NT2/D1 (cell line): ENCODE data around the gene C6orf15.

ENCODE experiments used
- DNase-seq: peaks from one replicate; pipeline ENCODE4 v3.0.0-alpha.2; 2011; ENCODE audit warnings: low read depth, low spot score
- H3K27me3 ChIP-seq: 2 replicates; pipeline ENCODE4 v1.6.0; 2011; ENCODE audit warnings: mild to moderate bottlenecking; ENCODE audit not compliant: insufficient read length, insufficient read depth
- H3K36me3 ChIP-seq: 2 replicates; pipeline ENCODE4 v1.6.1; 2011; ENCODE audit warnings: mild to moderate bottlenecking, low read length, mixed read lengths; ENCODE audit not compliant: insufficient read depth, insufficient read length
- H3K4me1 ChIP-seq: 2 replicates; pipeline ENCODE4 v1.5.1; 2011; ENCODE audit not compliant: insufficient read depth, insufficient read length
- H3K4me3 ChIP-seq: 2 replicates; pipeline ENCODE4 v1.5.1; 2011; ENCODE audit warnings: low read depth; ENCODE audit not compliant: insufficient read length
- H3K9ac ChIP-seq: 2 replicates; pipeline ENCODE4 v1.6.0; 2011; ENCODE audit warnings: low read depth; ENCODE audit not compliant: insufficient read length
- H3K9me3 ChIP-seq: 2 replicates; pipeline ENCODE4 v1.5.1; 2011; ENCODE audit warnings: mild to moderate bottlenecking, low read length; ENCODE audit not compliant: insufficient read depth
- SUZ12 ChIP-seq: IDR thresholded peaks from 2 replicates; pipeline ENCODE4 v1.6.1; 2011; ENCODE audit not compliant: insufficient read length, insufficient read depth; ENCODE audit errors: extremely low read depth
- YY1 ChIP-seq: IDR thresholded peaks from 2 replicates; pipeline ENCODE4 v1.6.1; 2011; ENCODE audit not compliant: insufficient read length, insufficient read depth
- ZNF274 ChIP-seq: IDR thresholded peaks from 2 replicates; pipeline ENCODE4 v1.6.1; 2011; ENCODE audit warnings: mild to moderate bottlenecking, low read depth, low read length

Gene C6orf15

DNA sequence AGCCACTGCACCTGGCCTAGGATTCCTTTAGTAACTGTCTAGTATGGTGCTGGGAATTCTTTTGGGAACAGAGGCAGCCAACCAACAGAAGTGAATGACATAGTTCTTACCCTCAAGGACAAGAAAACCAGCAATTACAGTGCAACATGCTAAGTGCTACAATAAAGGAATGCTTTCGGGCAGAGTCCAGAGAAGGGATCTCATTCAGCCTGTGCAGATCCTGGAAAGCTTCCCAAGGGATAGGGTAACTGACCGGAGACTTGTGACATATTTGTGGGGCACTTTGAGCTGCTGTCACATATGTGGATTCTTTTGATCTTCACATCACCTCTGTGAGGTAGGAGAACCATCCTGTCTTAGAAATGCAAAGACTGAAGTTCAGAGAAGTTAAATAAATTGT is 46.8 kb downstream of the C6orf15 start:
- no peaks in the 10 kb centered on the region for H3K4me1 ChIP-seq
- no peaks in the 10 kb centered on the region; the same call in 1 of the 2 replicates for H3K9me3 ChIP-seq
- H3K36me3 ChIP-seq = no peaks in the 10 kb centered on the region
- TF ChIP-seq YY1 (no peak), ZNF274 (no peak), SUZ12 (no peak)
- no peak for DNase-seq
- no peak overlapping the region for H3K4me3 ChIP-seq
- no peak overlapping the region for H3K9ac ChIP-seq
- no peaks in the 10 kb centered on the region for H3K27me3 ChIP-seq

DNA sequence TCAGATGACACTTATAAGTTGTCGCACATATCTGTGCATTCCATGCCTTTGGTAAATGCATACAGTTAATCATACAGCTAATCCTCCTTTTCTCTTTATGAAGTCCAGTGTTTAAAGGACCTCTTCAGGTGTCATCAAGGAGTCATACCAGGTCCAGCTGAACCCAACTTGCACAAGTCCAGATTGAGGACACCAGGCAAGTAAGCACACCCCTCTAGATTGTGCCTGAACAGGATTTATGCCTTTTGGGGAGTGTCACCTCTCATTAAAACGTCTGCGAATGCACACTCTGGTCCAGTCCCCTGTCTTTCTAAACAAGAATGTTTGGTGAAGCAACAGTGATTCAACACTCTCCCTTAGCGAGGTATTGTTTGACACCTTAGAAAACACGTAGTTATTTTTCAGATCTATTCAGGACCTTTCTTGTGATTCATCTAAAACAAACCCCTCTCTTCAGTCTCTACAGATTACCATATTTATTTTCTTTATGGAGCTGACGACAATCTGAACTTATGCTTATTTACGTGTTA is 48.4 kb downstream of the C6orf15 start:
- Histone ChIP-seq H3K4me1 (no peaks in the 10 kb centered on the region), H3K27me3 (no peaks in the 10 kb centered on the region), H3K4me3 (no peak overlapping the region), H3K36me3 (no peaks in the 10 kb centered on the region), H3K9ac (no peak overlapping the region), H3K9me3 (no peaks in the 10 kb centered on the region; the same call in 1 of the 2 replicates)
- TF ChIP-seq ZNF274 (no peak), SUZ12 (no peak), YY1 (no peak)
- no peak for DNase-seq
